Astrocyte of the cerebellum (primary cell): ENCODE measurements around the gene SCAI.

Source experiments
- DNase-seq: peaks from one replicate; pipeline ENCODE4 v3.0.0-alpha.2; 2011; ENCODE audit warnings: low read depth
- H3K4me3 ChIP-seq: 2 replicates; pipeline ENCODE4 v1.5.1; 2011; ENCODE audit warnings: mild to moderate bottlenecking, low read depth, low read length, moderate library complexity
- CTCF ChIP-seq: IDR thresholded peaks from 2 replicates; pipeline ENCODE4 v1.5.1; 2012; ENCODE audit warnings: low read length, low read depth, moderate library complexity, mild to moderate bottlenecking; ENCODE audit errors: missing control alignments
- in situ Hi-C: cut with HindIII; loops from 2 replicates; pipeline ENCODE4 v1.10.0; 2017; ENCODE audit warnings: low sequenced_read_pairs

Gene SCAI

DNA sequence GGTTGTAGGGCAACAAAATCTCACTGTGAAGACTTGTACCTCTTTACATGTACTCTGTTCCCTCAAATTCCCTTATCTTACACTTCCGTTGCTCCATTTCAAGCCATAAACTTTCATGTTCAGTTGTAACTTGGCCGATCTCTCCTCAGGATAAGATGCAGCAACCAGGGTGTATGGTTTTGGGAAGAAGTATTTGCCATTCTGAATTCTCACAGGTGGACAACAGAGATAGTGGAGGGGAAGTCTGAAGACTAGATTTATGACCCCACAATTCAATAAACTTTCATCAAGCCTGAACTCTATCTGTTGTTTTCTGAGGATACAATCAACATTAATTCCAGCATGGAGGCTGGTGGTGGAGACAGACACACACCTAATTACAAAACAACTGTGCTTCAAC lies 229.9 kb downstream of the SCAI start:
- H3K4me3 ChIP-seq, result no peak overlapping the region
- no peak for TF ChIP-seq CTCF
- DNase-seq, result no peak
- in situ Hi-C loops, result no loop called here

- H3K4me3 ChIP-seq, result no peak overlapping the region
- TF ChIP-seq CTCF, result no peak
- in situ Hi-C loops, result no loop called here
- DNase-seq, result no peak
Measured at GRCh38 chr9:124911766-124912165, 231.6 kb downstream of the SCAI start.

- in situ Hi-C loops, result no loop called here
- H3K4me3 ChIP-seq, result no peak overlapping the region
- DNase-seq, result no peak
- TF ChIP-seq CTCF, result no peak
Measured at GRCh38 chr9:124908098-124908497, 235.2 kb downstream of the SCAI start.

DNA sequence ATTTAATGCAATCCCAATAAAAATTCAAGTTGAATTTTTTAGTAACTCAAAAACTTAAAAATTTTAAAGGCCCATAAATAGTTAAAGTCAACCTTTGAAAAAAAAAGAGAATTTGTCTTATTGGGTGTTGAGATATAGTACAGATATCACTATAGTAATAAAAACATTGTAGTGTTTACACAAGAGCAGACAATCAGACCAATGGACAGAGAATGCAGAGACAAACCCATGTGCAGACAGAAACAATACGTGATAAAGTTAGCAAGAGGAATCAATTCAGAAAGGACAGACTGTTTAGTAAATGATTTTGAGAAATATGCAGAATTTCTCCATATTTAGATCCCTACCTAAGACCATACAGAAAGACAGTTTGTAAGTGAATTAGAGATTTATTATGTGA lies 236.4 kb downstream of the SCAI start:
- no peak for TF ChIP-seq CTCF
- no peak overlapping the region for H3K4me3 ChIP-seq
- DNase-seq, result no peak
- in situ Hi-C loops, result no loop called here

DNA sequence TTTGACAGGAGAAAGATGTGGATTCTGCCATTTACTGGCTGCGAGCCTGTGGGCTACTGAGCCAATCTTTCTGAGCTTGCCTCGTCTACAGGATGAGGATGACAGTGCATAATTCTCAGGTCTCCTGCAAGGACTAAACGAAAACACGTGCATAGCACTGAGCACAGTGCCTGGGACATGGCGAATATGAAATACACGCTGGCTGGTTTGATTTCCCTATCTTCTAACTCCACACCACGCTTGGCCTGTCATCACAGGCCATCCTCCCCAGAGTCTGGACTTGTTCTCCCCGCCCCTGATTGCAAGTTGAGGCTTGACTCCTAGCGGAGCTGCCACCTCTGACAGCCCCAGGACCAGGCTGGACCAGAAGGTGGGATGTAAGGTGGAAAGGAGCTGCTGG lies 243.5 kb downstream of the SCAI start:
- no peak for DNase-seq
- in situ Hi-C loops, result no loop called here
- H3K4me3 ChIP-seq, result no peak overlapping the region
- TF ChIP-seq CTCF, result no peak

DNA sequence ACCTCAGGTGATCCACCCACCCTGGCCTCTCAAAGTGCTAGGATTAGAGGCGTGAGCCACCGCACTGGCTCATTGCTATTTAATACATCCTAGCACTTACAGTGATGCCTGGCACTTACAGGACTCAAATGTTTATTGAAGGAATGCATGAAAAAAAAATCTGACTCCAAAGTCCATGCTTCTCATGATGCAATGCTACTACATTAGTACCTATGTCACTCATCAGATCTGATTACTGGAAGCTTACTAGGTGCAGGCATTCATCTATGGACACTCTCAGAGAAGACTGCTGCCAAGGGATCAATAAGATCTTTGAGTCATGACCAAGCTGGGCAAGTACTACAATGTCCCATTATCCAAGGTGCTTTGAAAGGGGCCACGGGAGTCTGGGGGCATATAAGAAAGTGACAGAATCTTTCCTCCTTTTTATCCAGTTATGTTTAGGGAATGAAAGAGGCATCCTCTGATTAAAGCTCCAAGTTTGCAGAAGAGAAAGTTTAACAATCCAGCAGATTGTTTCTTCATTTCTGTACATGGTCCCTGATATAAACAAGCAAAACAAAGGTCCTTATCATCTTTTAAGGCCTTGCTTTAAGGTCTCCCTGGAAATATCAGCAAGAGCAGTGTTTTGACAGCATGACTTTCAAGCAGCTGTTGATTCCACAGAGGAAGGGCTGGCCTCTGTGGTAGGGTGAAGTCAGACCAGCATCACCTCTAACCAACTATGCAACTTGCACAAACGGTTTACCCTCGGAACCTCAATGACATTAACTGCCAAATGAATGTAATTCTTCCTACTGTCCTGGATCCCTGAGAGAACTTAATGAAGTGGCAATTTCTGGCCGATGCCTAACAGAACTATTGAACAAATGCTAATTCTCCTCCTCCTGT lies 245.5 kb downstream of the SCAI start:
- no peak for DNase-seq
- H3K4me3 ChIP-seq, result no peak overlapping the region
- TF ChIP-seq CTCF, result no peak
- in situ Hi-C loops, result no loop called here
